ENCODE data around the gene RIMBP3C. TPM values are rescaled to one million over a fixed set of nuclear protein-coding genes. Genes with fewer than 3 reads are reported as not detected.
"Not testable (repeated sequence)": the region's sequence is repeated elsewhere in the genome, so short reads cannot be mapped to it uniquely, and the experiment has no call there.

Gene RIMBP3C
- total and polyA plus RNA-seq, 2 donors from 2014 or later: 0.22 TPM; not detected in 1

DNA sequence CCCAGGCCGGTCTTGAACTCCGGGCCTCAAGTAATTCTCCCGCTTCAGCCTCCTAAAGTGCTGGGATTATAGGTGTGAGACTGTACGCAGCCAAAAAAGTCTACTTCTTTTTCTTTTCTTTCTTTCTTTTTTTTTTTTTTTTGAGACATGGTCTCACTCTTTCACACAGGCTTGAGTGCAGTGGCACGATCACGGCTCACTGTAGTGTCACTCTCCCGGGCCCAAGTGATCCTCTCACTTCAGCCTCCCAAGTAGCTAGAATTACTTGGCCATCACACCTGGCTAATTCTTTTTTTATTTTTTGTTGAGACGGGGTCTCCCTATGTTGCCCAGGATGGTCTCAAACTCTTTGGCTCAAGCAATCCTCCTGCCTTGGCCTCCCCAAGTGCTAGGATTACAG is 12.7 kb upstream of the RIMBP3C start:
- FAIRE-seq (no peak), DNase-seq (no peak)
- intact Hi-C loops (cut with DNase I): no loop called here
- peaks cover 0 to 4% (median 3%) of the 10 kb centered on the region in 3 donors for H3K4me1 ChIP-seq (ENCODE audit: control insufficient read depth in 2 of 3, insufficient read depth in 2 of 3, low read depth in 1 of 3, low read length in 3 of 3)
- TF ChIP-seq, protein P1, sequence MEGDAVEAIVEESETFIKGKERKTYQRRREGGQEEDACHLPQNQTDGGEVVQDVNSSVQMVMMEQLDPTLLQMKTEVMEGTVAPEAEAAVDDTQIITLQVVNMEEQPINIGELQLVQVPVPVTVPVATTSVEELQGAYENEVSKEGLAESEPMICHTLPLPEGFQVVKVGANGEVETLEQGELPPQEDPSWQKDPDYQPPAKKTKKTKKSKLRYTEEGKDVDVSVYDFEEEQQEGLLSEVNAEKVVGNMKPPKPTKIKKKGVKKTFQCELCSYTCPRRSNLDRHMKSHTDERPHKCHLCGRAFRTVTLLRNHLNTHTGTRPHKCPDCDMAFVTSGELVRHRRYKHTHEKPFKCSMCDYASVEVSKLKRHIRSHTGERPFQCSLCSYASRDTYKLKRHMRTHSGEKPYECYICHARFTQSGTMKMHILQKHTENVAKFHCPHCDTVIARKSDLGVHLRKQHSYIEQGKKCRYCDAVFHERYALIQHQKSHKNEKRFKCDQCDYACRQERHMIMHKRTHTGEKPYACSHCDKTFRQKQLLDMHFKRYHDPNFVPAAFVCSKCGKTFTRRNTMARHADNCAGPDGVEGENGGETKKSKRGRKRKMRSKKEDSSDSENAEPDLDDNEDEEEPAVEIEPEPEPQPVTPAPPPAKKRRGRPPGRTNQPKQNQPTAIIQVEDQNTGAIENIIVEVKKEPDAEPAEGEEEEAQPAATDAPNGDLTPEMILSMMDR (IDR thresholded peaks at IDR 0.05; ENCODE audit: borderline replicate concordance, extremely low read depth, insufficient read depth): no peak
- H3K9ac ChIP-seq (ENCODE audit: low read length in 3 of 3): no peak overlapping the region
- no peaks in the 10 kb centered on the region for H3K27me3 ChIP-seq (ENCODE audit: control insufficient read depth, insufficient read depth, low read length)
- H3K4me3 ChIP-seq (ENCODE audit: low read length in 3 of 3): no peak overlapping the region
- no peaks in the 10 kb centered on the region for H3K9me3 ChIP-seq (ENCODE audit: control insufficient read depth in 2 of 3, insufficient read depth in 1 of 3, low read length in 3 of 3)
- H3K36me3 ChIP-seq (ENCODE audit: control insufficient read depth in 2 of 3, insufficient read depth in 3 of 3, low read length in 3 of 3): no peaks in the 10 kb centered on the region
- no peak overlapping the region for H3K27ac ChIP-seq (ENCODE audit: low read depth in 2 of 2, low read length in 2 of 2)

DNA sequence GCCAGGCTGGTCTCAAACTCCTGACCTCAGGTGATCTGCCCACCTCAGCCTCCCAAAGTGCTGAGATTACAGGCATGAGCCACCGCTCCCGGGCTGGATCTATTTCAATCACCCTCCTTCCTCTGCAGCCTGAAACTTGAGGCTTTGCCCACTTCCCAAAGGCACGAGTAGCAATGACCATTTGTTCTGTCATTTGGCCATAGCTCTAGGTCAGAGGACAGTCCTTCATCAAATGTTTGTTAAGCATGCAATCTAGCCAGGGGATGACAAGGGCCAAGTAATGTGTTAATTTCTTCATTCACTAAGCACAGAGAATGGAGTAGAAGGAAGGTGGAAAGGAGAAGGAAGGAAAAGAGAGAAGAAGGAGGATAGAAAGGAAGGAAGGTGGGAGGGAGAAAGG is 9.4 kb upstream of the RIMBP3C start:
- FAIRE-seq; H3K4me3 ChIP-seq (ENCODE audit: low read length in 3 of 3); H3K9me3 ChIP-seq (ENCODE audit: control insufficient read depth in 2 of 3, insufficient read depth in 1 of 3, low read length in 3 of 3); H3K4me1 ChIP-seq (ENCODE audit: control insufficient read depth in 2 of 3, insufficient read depth in 2 of 3, low read depth in 1 of 3, low read length in 3 of 3); H3K9ac ChIP-seq (ENCODE audit: low read length in 3 of 3); H3K36me3 ChIP-seq (ENCODE audit: control insufficient read depth in 2 of 3, insufficient read depth in 3 of 3, low read length in 3 of 3); DNase-seq; H3K27ac ChIP-seq (ENCODE audit: low read depth in 2 of 2, low read length in 2 of 2); intact Hi-C loops (cut with DNase I); H3K27me3 ChIP-seq (ENCODE audit: control insufficient read depth, insufficient read depth, low read length): not testable (repeated sequence)

GRCh38 chr22:21559345-21560125 is 8.3 kb upstream of the RIMBP3C start:
- H3K27ac ChIP-seq (ENCODE audit: low read depth in 2 of 2, low read length in 2 of 2); intact Hi-C loops (cut with DNase I); H3K9me3 ChIP-seq (ENCODE audit: control insufficient read depth in 2 of 3, insufficient read depth in 1 of 3, low read length in 3 of 3); H3K4me3 ChIP-seq (ENCODE audit: low read length in 3 of 3); H3K36me3 ChIP-seq (ENCODE audit: control insufficient read depth in 2 of 3, insufficient read depth in 3 of 3, low read length in 3 of 3); H3K4me1 ChIP-seq (ENCODE audit: control insufficient read depth in 2 of 3, insufficient read depth in 2 of 3, low read depth in 1 of 3, low read length in 3 of 3); FAIRE-seq; H3K9ac ChIP-seq (ENCODE audit: low read length in 3 of 3); DNase-seq; H3K27me3 ChIP-seq (ENCODE audit: control insufficient read depth, insufficient read depth, low read length): not testable (repeated sequence)

- H3K27me3 ChIP-seq (ENCODE audit: control insufficient read depth, insufficient read depth, low read length); H3K9me3 ChIP-seq (ENCODE audit: control insufficient read depth in 2 of 3, insufficient read depth in 1 of 3, low read length in 3 of 3); H3K4me1 ChIP-seq (ENCODE audit: control insufficient read depth in 2 of 3, insufficient read depth in 2 of 3, low read depth in 1 of 3, low read length in 3 of 3); H3K9ac ChIP-seq (ENCODE audit: low read length in 3 of 3); H3K4me3 ChIP-seq (ENCODE audit: low read length in 3 of 3); DNase-seq; intact Hi-C loops (cut with DNase I); H3K36me3 ChIP-seq (ENCODE audit: control insufficient read depth in 2 of 3, insufficient read depth in 3 of 3, low read length in 3 of 3); H3K27ac ChIP-seq (ENCODE audit: low read depth in 2 of 2, low read length in 2 of 2); FAIRE-seq: not testable (repeated sequence)
Measured at GRCh38 chr22:21550678-21551047, 598 bp downstream of the RIMBP3C start.

DNA sequence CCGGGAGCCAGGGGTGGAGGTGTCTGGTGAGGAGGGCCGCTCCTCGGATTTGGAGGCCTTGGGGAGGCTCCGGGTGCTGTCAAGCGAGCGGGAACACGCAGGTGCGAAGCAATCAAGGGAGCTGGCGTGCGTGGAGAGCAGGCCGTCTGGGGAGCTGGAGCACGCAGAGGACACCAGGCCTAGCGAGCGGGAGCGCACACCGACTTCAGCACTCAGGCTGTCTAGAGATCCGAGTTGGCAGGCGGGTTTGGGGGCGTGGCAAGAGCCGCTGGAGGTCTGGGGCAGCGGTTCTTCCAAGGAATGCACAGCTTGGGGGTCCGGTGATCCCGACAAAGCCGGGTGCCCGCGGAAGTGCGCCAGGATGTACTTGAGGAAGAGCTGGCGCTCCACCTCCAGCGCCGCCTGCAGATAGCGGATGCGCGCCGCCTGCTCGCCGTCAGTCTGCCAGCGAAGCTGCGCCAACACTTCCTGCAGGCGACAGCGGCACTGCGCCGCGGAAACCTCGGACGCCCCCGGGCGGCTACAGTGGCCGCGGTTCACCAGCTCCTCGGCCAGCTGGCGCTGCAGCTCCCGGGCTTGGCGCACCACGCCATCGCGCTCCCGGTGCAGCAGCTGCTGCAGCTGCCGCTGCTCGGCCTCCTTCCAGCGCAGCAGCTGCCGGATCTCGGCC is 1.1 kb downstream of the RIMBP3C start:
- DNase-seq; H3K27me3 ChIP-seq (ENCODE audit: control insufficient read depth, insufficient read depth, low read length); intact Hi-C loops (cut with DNase I); H3K4me3 ChIP-seq (ENCODE audit: low read length in 3 of 3); H3K9me3 ChIP-seq (ENCODE audit: control insufficient read depth in 2 of 3, insufficient read depth in 1 of 3, low read length in 3 of 3); H3K9ac ChIP-seq (ENCODE audit: low read length in 3 of 3); H3K27ac ChIP-seq (ENCODE audit: low read depth in 2 of 2, low read length in 2 of 2); H3K4me1 ChIP-seq (ENCODE audit: control insufficient read depth in 2 of 3, insufficient read depth in 2 of 3, low read depth in 1 of 3, low read length in 3 of 3); H3K36me3 ChIP-seq (ENCODE audit: control insufficient read depth in 2 of 3, insufficient read depth in 3 of 3, low read length in 3 of 3); FAIRE-seq: not testable (repeated sequence)

GRCh38 chr22:21549558-21549957 is 1.7 kb downstream of the RIMBP3C start:
- FAIRE-seq; H3K4me3 ChIP-seq (ENCODE audit: low read length in 3 of 3); H3K27ac ChIP-seq (ENCODE audit: low read depth in 2 of 2, low read length in 2 of 2); H3K36me3 ChIP-seq (ENCODE audit: control insufficient read depth in 2 of 3, insufficient read depth in 3 of 3, low read length in 3 of 3); H3K27me3 ChIP-seq (ENCODE audit: control insufficient read depth, insufficient read depth, low read length); H3K9ac ChIP-seq (ENCODE audit: low read length in 3 of 3); H3K4me1 ChIP-seq (ENCODE audit: control insufficient read depth in 2 of 3, insufficient read depth in 2 of 3, low read depth in 1 of 3, low read length in 3 of 3); DNase-seq; intact Hi-C loops (cut with DNase I); H3K9me3 ChIP-seq (ENCODE audit: control insufficient read depth in 2 of 3, insufficient read depth in 1 of 3, low read length in 3 of 3): not testable (repeated sequence)

DNA sequence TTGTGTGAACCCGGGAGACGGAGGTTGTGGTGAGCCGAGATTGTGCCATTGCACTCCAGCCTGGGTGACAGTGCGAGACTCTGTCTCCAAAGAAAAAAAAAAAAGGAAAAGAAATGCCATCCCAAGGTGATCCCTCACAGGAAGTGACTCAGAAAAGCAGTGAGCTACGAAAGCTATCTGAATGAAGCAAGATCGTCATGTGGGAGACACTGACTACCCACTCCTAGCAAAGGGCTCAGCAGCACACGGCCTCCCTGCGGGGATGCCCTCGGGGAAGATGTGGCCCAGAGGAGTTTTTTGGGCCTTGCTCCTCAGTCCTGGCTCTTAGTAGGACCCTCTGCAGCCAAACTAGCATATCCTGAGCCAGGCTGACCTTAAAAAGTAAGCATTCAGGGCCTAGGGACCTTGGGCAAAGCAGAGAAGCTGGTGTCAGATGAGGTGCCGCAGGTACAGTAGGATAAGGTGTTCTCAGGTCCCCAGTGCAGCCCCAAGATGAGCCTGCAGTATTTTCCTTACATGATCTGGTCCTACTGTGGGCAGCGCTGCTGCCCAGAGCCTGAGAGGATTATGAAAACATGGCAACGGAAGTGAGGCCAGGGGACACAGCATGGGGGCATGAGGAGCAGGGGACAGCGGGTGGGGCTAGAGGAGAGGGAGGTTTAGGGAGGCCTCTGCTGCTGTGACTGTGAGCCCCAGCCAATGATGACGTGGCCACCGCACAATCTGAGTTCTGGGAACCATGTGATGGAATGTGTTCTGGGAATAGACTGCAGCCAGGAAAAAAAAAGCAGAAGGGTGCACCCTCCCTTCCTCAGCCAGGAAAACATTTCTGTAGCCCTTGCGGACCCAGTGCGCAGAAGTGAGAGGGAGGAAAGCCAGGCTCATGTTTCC is 6.6 kb downstream of the RIMBP3C start:
- H3K36me3 ChIP-seq (ENCODE audit: control insufficient read depth in 2 of 3, insufficient read depth in 3 of 3, low read length in 3 of 3); intact Hi-C loops (cut with DNase I); H3K27ac ChIP-seq (ENCODE audit: low read depth in 2 of 2, low read length in 2 of 2); FAIRE-seq; H3K4me3 ChIP-seq (ENCODE audit: low read length in 3 of 3); DNase-seq; H3K9me3 ChIP-seq (ENCODE audit: control insufficient read depth in 2 of 3, insufficient read depth in 1 of 3, low read length in 3 of 3); H3K27me3 ChIP-seq (ENCODE audit: control insufficient read depth, insufficient read depth, low read length); H3K9ac ChIP-seq (ENCODE audit: low read length in 3 of 3); H3K4me1 ChIP-seq (ENCODE audit: control insufficient read depth in 2 of 3, insufficient read depth in 2 of 3, low read depth in 1 of 3, low read length in 3 of 3): not testable (repeated sequence)

Data from kidney (tissue), 14 donors.